HEK293T (cell line): ENCODE measurements around the gene HMX1.

Experiments
- FOXM1 ChIP-seq: fragments of 450-650 bp; IDR thresholded peaks from 2 replicates; pipeline ENCODE4 v1.6.1; 2017; ENCODE audit warnings: mild to moderate bottlenecking, borderline replicate concordance
- HDGF ChIP-seq: fragments of 450-650 bp; IDR thresholded peaks from 2 replicates; pipeline ENCODE4 v1.6.1; 2017; ENCODE audit warnings: antibody characterized with exemption, borderline replicate concordance
- NFRKB ChIP-seq: fragments of 450-650 bp; IDR thresholded peaks from 2 replicates; pipeline ENCODE4 v1.6.1; 2016; ENCODE audit warnings: mild to moderate bottlenecking, moderate library complexity
- SUZ12 ChIP-seq: fragments of 450-650 bp; IDR thresholded peaks from 2 replicates; pipeline ENCODE4 v1.6.1; 2016; ENCODE audit warnings: mild to moderate bottlenecking
- ZNF384 ChIP-seq: fragments of 450-650 bp; IDR thresholded peaks from 2 replicates; pipeline ENCODE4 v1.6.1; 2016

DNA sequence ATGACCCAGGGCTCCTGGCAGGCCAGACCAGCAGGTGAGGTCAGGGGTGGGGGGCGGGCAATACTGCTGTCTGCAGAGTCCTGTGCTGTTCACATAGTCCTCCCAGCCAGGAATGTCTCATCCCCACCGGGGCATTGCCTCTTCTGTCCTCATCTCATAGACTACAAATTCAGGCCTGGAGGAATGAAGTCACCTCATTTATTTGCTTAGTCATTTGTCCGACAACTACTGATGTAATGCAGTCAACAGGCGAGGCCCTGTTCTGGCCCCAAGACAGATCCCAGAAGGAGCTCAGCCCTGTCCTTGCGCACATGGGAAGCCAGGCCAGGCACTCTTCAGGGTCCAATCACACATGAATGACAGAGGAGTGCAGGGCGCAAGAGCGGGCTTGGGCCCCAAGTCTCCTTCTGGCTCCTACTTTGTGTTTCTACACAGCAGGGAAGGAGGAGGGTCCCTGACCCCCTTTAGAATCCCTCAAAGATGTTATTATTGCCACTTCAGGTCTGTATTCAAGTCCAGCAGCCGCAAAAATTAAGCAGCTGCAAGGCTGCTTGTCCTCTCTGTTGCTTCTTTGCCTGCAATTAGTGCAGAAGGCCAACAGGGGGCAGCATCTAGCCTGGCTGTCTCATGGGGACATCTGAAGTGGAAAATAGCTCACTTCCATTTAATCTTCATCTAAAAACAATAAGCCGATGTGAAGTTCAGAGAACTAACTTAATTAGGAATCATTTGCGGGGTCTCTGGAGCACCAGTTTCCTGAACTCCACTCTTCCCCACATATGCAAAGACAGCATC lies 15.2 kb upstream of the HMX1 start:
- TF ChIP-seq FOXM1 = no peak
- TF ChIP-seq ZNF384 = no peak
- no peak for TF ChIP-seq SUZ12
- no peak for TF ChIP-seq NFRKB
- no peak for TF ChIP-seq HDGF
